MV-4-11 (cell line): ENCODE data around the gene PHF20.
A peak's percentile ranks its signal among the peaks of the same experiment; 100 is the strongest.
"Not testable (repeated sequence)": the region's sequence is repeated elsewhere in the genome, so short reads cannot be mapped to it uniquely, and the experiment has no call there.

Experiments used
- DNase-seq: peaks from one replicate; lab custom pipeline; 2025; lab: John Stamatoyannopoulos, UW

The PHF20 gene

DNA sequence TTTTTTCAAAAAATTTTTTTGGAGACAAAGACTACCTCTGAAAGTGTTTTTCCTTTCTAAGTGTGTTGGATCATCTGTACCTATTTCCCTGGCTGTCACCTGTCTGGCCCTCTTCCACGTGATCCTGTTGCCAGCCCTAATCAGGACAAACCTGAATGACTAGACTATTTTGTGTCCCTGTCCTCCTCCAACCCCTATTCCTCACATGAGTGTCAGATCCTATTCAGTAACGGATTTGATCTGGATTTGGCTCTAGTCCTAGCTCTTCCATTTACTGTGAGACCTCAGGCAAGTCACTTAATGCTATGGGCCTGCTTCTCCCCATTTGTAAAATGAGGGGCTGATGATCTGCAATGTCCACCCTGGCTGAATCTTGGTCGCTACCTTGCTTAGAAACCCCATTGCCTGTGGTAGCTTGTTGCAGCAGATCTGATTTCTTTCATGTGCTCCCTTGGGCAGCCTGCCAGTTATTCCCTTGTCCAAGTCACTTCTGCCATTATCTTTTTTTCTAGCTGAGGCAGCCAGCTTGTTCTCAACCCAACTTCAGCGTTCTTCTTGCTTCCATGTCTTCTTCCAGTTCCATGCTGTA, 4.8 kb downstream of the PHF20 start:
- no peak for DNase-seq

DNA sequence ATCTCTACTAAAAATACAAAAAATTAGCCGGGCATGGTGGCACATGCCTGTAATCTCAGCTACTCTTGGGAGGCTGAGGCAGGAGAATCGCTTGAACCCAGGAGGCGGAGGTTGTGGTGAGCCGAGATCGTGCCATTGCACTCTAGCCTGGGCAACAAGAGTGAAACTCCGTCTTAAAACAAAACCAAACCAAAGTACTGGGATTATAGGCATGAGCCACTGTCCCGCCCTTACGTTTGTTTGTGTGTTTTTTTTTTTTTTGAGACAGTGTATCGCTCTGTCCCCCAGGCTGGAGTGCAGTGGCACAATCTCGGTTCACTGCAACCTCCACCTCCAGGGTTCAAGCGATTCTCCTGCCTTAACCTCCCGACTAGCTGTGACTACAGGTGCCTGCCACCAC, 12.0 kb downstream of the PHF20 start:
- DNase-seq = not testable (repeated sequence)

DNA sequence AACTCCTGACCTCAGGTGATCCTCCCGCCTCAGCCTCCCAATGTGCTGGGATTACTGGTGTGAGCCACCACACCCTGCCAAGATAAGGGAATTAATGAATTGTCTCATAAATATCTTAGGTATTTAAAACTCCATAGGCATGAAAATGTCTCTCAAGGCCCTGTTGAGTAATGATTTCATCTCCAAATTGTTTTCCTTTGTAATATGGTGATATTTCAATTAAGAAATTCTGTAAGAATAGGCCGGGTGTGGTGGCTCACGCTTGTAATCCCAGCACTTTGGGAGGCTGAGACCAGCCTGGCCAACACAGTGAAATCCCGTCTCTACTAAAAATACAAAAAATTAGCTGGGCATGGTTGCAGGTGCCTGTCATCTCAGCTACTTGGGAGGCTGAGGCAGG, 13.7 kb downstream of the PHF20 start:
- DNase-seq = not testable (repeated sequence)

DNA sequence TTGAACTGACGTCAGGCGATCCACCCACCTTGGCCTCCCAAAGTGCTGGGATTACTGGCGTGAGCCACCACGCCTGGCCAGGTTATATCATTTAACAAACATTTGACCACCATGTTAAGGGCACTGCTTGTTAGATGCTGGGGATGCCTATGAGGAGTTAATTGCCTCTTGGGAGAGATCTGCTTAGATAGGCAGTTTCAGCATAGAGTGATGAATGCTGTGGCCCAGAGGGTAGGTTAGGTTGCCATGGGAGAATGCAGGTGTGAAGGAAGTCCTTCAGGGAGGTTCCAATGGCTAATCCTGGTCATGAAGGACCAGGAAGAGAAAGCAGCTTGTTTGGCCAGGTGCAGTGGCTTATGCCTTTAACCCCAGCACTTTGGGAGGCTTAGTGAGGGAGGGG, 17.0 kb downstream of the PHF20 start:
- no peak for DNase-seq

DNA sequence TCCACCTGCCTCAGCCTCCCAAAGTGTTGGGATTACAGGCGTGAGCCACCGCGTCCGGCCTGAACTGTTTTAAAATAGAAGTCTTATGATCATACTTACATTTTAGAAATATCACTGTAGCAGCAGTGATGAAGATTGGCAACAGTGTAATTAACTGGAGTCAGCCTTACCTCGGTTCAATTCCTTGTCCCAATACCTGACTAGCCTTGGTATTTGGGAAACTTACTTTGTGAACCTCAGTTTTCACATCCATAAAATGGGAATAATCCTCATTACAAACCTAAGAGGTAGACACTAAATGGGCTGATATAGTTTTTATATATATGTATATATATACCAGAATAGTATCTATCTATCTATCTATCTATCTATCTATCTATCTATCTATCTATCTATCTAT, 19.3 kb downstream of the PHF20 start:
- no peak for DNase-seq

DNA sequence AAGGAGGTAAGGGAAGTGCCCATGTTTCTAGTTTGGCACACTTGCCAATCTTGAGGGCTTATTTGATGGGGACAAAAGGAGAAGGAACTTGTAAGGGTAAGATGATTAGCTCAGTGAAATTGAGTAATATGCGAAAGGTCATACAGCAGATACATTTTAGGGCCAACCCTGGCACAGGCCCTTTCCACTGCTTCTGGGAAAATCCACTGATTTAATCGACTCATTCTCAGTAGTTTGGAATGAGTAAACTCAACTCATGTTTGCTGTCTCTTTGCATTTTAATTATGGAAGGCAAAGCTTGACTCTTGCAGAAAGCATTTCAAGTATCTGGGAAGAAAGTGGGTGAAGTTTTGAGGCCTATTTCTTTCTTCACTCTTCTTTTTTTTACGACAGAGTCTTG, 20.0 kb downstream of the PHF20 start:
- DNase-seq = peak; percentile 71

DNA sequence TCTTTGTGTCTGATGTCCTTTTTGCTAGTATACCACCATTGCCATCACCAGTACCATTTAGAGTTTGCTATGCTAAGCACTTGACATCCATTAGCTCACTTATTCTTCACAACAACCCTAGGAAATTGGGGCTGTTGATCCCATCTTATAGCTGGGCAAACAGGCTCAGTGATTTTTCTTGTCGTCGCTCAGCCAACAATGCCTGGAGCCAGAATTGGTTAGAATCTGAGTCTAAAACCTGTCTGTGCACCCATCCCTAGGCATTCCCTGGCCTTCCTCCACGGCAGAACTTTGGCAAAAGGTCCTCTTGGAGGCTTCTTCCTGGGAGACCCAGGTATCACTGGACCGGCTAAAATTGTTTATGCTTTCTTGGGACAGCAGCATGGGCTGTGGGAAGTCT, 20.9 kb downstream of the PHF20 start:
- DNase-seq = no peak

DNA sequence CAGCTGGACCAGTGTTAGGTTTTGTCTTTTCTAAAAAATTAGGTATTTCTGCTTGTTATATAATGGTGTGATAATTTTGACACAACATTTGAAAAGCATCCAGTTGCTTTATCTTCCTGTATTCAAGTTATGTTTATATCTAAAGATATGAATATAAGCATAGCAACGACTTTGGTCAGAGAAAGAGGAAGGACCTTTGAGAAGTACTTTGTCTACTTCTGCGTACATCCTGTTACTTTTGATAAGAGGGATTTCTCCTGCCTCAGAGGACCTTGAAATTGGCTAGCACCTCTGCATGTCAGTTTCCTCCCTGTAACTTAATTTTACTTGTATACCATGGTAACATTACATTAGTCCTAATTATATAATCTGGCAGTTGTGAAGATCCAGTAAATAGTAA, 24.8 kb downstream of the PHF20 start:
- peak; percentile 70 for DNase-seq

DNA sequence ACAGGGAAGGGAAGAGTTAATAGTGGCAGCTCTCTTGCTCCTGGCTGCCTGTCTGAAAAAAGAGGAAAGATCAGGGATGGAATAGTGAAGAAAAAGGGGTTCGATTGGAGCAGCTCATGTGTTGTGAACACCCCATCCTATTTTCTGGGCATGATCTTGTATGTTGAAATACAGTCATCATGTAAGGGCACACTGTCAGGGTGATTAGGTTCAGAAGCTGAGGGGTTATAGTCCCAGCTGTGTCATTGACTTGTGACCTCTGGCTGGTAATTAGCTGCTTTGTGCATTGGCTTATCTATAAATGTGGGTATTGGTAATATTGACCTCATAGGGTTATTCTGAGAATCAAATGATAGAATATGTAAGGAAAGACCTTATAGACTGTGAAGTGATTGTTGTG, 30.1 kb downstream of the PHF20 start:
- no peak for DNase-seq

DNA sequence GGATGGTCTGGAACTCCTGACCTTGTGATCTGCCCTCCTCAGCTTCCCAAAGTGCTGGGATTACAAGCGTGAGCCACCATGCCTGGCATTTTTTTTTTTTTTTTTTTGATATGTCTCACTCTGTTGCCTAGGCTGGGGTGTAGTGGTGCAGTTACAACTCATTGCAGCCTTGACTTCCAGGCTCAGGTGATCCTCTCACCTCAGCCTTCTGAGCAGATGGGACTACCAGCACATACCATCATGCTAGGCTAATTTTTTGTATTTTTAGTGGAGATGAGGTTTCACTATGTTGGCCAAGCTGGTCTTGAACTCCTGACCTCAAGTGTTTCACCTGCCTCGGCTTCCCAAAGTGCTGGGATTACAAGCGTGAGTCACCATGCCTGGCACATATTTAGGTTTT, 34.3 kb downstream of the PHF20 start:
- no peak for DNase-seq

DNA sequence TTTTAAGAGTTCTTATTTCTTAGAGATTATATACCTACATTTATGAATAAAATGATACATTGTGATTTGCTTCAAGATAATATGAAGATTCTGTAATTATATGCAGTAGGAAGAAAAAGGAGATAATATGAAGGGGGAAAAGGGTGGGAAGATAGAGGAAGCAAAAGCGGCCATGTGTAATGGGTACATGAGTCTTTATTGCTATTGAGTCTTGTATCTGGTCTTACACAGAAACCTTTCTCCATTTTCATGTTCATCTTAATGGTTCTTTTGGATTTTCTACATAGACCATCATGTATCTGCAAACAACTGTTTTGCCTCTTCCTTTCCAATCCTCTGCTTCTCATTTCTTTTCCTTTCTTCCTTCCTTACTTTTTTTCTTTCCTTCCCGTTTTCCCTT, 36.1 kb downstream of the PHF20 start:
- DNase-seq = no peak

DNA sequence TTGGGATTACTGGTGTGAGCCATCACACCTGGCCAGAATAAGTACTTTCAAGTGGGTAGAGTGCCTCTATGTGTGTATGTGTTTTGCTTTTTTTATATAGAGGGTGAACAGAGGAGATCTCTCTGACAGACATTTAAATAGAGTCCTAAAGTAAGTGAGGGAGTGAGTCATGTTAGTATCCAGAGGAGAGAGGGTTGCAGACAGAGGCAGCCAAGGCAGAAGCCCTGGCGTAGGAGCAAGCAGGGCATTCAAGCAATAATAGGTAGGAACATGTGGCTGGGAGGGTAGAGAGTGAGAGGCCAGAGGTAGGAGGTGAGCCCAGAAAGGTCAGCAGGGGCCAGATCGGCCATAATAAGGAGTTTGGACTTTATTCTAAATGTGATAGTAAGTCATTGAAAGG, 48.9 kb downstream of the PHF20 start:
- no peak for DNase-seq

DNA sequence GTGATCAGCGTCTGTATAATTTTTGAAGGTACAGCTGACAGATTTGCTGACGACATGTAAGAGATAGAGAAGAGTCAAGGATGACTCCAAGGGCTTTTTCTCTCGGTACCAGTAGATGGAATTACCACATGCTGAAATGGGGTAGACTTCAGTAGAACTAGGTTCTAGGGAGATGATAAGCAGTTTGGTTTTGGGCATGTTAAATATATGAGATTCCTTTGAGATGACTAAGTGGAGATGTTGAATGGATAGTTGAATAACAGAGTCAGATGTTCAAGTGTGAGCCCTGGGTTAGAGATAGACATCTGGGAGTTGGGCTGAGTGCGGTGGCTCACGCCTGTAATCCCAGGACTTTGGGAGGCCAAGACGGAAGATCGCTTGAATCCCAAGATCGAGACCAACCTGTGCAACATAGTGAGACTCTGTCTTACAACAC, 50.0 kb downstream of the PHF20 start:
- DNase-seq = no peak

DNA sequence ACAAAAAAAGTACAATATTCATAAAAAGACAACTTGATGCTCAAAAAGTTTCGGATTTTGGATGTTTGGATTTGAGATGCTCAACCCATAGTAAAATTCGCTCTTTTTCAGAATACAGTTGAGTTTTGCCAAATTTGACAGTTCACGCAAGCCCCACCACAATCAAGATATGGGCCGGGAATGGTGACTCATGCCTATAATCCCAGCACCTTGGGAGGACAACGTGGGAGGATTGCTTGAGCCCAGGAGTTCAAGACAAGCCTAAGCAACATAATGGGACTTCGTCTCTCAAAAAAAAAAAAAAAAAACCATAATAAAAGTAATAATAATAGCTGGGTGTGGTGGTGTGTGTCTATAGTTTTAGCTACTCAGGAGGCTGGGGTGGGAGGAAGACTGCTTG, 51.3 kb downstream of the PHF20 start:
- no peak for DNase-seq

DNA sequence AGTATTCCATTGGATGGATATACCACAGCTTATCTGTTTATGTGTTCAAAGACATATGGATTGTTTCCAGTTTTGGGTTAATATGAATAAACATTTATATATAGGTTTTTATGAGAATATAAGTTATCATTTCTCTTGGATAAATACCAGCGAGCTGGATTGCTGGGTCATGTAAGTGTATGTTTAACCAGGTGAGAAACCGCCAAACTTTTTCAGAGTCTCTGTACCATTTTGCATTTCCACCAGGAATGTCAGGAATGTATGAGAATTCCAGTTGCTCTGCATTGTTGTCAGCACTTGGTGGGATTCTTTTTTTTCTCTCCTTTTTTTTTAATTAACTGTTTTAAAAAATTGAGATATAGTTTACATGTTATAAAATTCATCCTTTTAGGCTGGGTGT, 52.1 kb downstream of the PHF20 start:
- DNase-seq = no peak

DNA sequence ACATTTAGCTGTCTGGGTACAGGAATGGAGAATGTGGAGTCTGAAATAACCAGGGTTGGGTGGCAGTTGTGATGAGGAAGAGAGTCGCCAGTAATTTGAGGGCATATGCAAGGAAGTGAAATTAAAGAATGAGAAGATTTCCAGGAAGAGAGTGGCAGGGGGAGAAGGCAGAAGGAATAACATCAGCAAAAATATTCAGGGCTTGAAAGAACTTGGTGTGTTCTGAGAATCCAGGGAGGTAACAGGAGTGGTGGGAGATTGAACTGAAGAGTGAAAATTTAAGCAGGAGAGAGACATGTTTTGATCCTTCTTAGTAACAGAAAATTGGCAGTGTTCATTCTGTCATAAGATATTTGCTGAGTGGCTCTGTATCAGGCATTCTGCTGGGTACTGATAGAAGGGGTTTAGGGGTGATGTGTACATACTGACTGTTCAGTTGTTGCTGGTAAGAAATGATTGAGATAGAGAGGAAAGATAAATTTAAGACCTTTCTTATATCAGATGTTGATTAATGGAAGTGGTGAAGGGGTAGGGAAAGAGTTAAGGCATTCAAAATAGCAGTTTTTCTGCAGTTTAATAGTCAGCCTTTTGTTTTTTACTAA, 54.7 kb downstream of the PHF20 start:
- peak; percentile 56 for DNase-seq

DNA sequence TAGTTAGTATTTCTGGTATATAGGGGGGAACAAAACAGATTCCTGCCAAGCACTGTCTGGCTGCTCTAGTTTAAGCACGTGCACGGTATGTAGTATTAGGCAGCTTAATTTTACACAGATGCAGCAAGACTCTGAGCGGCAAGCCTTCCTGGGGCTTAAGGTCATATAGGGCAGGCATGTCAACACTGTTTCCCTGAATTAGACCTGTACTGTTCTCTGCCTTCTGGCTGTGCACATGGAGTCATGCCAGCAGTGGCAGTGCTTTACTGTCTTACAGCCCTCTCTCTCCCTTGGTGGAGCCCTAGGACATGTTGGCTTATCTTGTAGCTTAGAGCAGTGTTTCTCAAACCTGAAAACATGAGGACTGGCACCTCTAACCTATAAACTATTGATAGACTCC, 56.6 kb downstream of the PHF20 start:
- no peak for DNase-seq

DNA sequence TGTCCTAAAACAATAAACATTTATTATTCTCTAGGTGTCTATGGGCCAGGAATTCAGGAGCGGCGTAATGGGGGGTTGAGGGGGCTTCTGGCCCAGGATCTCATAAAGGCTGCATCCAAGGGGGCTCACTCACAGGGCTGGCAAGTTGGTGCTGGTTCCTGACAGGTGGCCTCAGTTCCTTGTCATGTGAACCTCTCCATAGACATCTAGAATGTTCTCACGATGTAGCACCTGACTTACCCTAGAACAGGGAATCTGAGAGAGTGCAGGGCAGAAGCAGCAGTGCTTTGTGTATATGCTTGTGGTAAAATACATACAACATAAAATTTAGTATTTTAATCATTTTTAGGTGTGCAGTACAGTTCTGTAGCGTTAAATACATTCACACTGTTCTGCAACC, 57.1 kb downstream of the PHF20 start:
- no peak for DNase-seq

DNA sequence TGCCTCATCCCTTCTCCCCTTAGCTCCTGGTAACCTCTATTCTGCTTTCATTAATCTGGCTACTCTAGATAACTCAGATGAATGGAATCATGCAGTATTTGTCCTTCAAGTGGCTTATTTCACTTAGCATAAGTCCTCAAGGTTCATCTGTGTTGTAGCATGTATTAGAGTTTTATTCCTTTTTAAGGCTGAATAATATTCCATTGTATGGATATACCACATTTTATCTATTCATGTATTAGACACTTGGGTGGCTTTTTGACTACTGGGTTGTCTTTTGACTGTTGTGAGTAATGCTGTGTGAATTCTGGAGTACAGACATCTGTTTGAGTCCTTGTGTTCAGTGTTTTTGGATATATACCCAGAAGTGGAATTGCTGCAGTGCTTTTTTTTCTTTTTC, 58.4 kb downstream of the PHF20 start:
- DNase-seq = no peak

DNA sequence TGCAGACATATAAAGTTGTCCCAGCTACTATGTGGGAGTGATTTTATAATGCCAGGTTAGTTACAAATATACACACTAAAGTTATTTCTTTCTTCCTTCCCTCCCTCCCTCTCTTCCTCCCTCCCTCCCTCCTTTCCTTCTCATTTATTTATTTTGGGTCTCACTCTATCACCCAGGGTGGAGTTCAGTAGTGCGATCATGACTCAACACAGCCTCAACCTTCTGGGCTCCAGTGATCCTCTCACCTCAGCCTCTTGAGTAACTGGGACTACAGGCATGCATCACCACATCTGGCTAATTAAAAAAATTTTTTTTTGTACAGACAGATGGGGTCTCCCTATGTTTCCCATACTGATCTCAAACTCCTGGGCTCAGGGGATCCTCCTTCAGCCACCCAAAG, 59.2 kb downstream of the PHF20 start:
- DNase-seq = no peak

DNA sequence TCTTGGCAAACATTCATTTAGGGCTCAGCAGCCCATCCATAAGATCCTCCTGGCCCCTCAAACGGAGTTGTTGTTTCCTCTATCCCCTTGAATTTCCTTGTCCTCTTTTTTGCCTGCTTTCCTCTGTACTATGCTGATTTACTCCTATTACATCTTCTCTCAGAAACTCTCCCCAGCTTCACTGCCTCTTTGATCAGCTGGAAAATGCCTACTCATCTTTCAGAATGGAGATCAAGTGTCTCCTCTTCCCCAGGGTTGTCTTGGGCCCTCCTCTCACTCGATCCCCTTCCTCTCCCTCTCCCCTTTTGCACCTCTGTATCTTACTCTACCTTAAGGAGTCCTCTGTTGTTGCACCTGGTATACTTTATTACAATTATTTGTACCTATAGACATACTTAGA, 60.2 kb downstream of the PHF20 start:
- DNase-seq = no peak

DNA sequence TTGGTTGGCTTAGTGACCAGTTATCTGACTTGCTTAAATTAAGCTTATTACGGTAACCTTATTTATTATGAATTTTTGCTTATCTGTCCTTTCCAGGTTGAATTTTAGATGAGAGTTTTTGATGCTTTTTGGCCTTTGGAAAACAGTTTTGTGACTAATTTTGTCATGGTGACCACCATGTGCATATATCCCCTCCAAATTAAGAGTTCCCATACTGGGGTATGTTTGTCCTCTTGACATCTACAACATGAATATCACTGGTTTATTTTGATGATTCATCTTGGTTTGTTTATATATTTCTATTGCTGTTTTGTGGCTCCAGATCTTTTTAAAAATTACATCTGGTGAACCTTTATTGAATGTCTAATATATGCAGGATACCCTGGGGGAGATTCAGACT, 61.4 kb downstream of the PHF20 start:
- DNase-seq = no peak

DNA sequence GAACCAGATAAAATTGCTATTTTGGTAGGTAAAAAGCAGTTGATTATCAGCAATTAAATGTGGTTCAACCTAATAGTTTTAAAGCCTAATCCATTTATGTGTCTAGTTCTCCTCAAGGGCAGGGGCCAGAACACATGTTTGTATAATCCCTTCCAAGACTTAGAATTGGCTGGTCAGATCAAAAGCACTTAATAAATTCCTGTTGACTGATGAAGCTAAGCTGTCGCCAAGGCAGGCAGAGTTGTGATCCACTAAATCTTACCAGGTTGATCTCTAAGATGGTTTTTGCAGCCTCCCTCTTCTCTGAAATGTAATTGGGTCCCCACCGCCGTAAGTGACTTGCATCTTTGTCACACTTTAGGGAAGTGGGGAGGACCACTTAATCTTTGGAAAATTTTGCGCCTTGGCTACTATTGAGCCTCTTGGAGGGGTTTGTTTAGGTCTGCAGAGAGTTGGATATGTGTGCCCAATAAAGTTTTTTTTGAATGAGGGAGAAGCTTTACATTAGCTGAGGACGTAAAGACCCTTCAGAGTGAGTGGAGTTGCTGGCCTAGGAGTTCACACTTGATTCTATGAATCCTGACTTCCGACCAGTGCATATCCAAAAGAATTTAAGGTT, 65.9 kb downstream of the PHF20 start:
- DNase-seq = peak; percentile 19

DNA sequence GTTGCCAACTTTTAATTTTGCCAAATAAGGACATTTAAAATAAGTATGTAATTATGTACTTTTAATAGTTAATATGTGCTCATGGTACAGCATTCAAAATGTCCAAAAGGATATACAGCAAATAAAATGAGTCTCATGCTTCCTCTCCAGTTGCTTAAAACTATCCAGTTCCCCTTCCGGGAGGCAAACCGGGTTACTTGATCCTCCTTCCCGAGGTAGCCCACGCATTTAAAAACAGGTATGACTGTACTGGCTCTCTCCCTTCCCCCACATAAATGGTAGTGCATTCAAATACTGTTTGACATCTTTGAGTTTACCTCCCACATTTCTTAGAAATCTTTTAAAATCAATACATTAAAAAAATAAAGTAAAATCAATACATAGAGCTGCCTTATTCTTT, 66.4 kb downstream of the PHF20 start:
- no peak for DNase-seq
